ENCODE measurements around the gene ABCE1.

ABCE1 gene

DNA sequence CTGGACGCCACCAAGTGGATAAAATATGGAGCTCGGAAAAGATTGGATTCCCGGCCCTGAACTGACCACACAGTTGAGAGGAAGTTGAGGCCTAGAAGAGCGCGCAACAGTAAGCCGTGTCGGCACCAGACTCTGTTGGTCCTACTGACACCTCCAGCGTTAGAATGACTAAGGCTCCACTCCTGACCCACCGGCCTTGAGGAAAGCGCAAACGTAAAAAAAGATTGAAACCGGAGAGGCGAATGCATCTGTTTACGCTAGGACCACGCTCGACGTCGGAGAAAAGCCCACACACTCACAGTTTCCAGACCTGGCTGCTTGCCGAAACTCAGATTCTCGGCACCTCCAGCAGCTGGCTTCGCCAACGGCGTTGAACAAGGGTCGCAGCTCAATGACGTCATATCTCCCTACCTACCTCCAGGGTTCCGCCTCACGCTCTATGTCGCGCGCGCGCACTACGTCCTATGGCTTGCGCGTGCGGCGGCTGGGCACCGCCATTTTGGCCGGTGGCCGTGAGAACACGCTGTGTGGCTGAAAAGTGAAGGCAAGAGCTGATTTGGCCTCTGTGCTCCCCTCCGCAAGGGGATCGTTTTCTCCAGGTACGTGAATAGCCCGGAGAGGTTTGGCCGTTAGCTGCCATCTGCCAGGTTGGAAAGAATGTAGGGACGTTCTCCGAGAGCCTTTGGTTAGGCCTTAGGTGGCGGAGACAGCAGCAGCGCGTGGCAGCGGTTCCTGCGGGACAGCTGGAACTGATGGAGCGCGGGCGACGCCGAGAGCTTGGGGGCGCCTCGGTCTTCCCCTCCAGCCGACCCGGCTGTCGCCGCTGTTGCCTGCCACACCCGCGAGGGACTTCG is at the start of gene ABCE1, which contains the start of gene ANAPC10:
TSS of gene ABCE1 (plus strand) at position 491 of the 854 bp plus-strand sequence. CDS start 6,102 bp downstream, outside the sequence.
TSS of gene ANAPC10 (minus strand) at position 376 of the 854 bp plus-strand sequence. CDS start 2,097 bp downstream, outside the sequence.
- DNase-seq = peak; percentile 97

DNA sequence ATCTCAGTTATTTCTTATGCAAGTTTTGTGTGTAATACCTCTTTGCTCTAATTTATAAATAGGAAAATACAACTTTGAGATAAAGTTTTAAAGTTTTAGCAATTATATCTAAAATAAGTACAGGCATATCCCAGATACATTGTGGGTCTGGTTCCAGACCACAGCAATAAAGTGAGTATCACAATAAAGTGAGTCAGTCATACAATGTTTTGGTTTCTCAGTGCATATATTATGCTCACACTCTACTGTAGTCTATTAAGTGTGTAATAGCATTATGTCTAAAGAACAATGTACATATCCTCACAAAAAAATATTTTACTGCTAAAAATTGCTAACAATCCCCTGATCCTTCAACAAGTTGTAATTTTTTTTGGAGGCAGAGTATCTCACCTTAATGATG is 49.3 kb upstream of the ABCE1 start:
- no peak for DNase-seq

DNA sequence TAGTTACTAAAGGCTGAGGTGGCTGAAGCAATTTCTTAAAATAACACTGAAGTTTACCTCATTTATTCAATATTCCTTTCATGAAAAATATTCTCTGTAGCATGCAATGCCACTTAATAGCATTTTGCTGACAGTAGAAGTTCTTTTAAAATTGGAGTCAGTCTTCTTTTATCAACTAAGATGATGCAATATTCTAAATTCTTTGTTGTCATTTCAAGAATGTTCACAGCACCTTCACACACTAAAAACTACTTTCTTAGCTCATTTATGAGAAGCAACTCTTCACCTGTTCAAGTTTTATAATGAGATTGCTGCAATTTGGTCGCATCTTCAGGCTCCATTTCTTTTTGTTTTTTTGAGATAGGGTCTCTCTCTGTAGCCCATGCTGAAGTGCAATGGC is 48.9 kb upstream of the ABCE1 start:
- DNase-seq = no peak

DNA sequence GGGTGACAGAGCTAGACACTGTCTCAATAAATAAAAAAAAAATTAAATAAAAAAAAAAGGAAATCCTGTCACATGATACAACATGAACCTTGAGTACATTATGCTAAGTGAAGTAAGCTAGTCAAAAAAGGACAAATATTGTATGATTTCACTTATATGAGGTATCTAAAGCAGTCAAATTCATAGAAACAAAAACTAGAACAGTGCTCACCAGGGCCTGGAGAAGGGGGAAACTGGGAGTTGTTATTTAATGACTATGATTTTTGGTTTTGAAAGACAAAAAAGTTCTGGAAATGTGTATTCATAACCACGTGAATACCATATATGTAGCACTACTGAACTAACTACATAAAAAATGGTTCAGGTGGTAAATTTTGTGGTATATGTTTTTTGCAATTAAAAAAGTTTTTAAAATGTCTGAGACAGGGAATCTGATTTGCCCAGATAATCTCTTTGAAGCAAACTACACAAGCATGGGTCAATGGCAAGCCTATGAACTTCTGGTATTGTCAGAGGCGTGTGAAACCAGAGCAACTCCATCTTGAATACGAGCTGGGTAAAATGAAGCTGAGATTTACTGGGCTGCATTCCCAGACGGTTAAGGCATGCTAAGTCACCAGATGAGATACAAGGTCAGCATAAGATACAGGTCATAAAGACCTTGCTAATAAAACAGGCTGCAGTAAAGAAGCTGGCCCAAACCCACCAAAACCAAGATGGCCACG is 42.4 kb upstream of the ABCE1 start:
- no peak for DNase-seq

DNA sequence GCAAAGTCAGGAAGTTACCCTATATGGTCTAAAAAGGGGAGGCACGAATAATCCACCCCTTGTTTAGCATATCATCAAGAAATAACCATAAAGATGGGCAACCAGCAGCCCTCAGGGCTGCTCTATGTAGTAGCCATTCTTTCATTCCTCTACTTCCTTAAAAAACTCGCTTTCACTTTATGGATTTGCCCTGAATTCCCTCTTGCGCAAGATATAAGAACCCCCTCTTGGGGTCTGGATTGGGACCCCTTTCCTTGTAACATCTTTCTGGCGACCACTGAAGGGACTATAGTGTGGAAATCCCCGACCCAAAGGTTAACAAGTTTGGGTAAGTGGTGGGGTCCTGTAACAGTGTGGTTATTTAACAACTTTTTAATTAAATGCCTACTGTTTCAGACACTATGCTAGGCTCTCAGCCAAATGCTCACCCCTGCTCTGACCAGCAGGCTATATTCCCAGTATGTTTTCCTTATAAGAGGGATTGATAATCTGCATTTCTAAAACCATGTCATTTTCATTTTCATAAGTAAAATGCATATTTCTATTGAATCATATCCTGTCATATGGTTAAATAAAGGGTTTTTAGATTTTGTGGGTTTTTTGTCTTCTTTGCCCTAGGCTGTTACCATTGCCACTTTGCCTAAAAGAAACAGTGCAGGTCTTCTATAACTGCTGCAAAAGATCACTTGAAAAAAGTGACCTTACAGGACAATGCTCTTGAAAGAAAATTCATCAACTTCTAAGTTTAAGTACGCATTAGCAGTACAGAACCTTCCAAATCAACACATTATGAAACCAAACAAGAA is 41.6 kb upstream of the ABCE1 start:
- no peak for DNase-seq

DNA sequence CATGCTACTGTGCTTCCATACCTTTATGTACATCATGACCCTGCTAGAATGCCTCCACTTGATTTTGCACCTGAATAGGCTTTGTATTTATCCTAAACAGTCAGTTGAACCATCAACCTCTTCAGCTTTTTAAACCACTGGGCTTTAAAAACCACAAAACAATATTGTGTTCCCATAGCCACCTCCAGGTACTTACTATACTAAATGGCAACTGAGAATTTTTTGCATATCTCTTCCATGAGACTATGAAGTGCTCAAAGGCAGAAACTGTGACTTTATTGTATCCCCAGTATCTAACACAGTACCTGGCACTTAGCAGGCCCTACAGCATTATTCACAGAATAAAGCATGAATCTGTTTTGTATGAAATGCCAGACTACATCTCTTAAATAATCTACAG is 39.9 kb upstream of the ABCE1 start:
- DNase-seq = no peak

DNA sequence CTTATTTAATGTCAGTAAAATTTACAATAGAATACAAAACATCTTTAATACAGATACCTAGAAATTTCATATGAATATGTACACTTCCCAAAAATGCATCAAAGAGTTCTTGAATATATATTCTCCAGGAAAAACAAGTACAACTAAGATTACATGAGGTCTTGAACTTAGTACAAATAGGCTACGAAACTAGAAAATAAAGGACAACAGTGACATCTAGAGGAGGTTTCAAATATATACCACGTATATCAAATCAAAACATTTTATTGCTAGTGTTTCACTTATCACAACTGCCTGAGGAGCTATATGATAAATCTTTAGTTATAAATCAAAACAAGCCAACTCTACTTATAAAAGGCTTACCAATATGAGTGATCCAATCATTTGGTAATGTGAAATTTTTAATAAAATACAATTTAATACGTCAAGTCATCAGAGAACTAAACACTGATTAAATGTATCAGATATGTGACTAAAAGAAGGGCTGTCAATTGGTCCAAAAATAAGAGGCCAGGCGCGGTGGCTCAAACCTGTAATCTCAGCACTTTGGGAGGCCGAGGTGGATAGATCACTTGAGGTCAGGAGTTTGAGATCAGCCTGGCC is 36.7 kb upstream of the ABCE1 start:
- DNase-seq = no peak

DNA sequence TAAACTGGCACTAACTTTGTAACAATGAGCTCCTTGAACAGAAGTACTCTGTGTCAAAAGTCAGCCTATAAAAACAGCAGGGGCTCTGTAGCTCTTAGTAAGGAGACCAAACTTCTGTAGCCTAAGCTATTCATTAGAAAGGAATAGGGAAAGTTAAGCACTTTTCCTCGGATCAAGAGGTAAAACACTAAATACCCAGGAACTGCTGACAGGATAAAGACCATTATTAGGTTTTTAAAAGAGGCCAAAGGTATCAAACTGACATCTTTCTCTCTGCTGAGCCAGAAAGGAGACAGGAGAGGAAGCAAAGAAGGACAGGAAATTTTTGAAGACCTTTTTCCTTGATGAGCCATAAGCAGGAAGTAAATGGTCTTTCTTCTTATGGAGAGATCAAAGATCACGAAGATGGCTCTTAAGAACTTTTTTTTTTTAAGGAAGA is 32.0 kb upstream of the ABCE1 start:
- DNase-seq = no peak

DNA sequence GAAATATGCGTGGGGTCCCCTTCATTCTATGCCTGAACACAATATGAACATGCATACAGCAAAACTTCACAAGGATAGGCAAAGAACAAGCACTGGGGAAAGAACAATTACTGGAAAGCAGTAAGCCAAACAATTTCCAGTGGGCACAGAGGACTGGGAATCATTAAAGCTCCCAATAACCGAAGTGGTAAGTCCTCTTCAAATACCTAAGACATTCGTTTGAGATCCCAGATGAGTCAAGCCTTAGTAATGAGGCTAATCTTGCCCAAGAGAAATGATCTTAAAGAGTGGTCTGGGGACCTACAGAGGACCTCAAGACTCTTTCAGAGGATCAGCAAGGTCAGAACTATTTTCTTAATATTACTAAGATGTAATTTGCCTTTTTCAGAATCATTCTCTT is 28.8 kb upstream of the ABCE1 start:
- no peak for DNase-seq

DNA sequence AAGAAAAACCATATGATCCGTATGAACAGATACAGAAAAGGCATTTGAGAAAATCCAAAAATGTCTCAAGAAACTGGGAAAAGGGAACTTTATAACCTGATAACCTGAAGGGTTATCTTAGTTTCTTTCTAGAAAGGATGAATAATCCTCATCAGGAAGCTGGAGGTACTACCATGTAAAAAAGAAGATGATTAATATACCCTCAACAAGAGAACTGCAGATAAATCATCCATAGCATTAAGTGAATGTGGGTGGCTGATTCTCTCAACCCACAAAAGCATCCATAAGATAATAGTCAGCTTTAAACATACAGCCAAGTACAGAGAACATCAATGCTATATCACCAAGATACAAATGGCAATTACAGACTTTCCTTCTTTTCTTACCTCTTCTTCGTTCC is 26.6 kb upstream of the ABCE1 start:
- no peak for DNase-seq

DNA sequence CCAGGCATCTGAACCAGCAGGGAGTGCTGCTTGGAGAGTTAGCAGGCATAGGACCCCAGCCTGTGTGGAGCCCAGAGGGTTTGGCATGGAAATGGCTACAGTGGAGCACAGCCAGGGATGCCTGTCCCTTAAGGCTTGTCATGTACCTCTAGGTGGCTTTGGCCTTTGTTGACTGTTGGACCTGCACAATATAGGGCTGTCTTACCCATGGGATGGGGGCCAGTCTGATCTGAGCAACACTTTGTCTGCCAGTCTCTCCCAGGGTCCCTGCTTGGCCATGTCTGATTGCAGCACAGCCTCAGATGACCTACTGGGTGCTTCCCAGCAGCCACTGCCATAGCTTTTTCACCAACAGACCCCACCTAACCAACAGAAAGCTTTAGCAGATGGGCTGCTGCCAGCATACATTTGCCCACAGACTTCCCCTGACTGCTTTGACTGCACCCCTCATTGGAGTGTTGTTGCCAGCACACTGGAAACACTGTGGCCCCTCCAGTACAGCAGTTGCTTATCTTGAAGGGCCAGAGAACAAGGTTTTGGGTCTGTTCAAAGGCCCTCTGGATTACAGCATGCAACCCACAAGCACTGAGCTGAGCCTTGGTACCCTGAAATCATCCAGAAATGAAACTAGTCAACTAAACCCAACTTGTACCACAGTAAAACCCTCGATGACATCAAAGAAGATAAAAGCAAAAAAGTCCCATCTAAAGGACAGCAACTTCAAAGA is 22.2 kb upstream of the ABCE1 start:
- DNase-seq = no peak

DNA sequence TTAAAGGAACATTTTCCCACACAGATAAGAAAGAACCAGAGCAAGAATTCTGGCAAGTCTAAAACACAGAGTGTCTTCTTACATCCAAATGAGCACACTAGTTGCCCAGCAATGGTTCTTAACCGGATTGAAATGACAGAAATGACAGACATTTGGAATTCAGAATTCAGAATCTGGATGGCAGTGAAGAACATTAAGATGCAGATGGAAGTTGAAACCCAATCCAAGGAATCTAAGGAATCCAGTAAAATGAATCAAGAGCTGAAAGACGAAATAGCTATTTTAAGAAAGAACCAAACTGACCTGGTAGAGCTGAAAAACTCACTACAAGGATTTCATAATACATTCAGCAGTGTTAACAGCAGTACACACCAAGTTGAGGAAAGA is 21.6 kb upstream of the ABCE1 start:
- no peak for DNase-seq

DNA sequence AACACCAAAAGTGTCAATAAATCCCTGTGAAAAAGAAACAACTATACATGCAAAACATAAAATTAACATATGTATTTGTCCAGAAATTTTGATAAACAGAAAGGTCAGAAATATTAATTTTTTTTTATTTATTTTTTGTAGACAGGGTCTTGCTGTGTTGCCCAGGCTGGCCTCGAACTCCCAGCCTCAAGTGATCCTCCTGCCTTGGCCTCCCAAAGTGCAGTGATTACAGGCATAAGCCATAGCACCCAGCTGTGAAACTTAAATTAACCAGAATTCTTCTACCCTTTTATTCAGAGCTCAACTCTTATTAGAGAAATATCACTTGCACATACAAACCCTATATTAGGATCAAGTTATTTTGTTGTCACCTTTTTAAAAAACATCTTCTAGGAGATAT is 16.4 kb upstream of the ABCE1 start:
- no peak for DNase-seq

DNA sequence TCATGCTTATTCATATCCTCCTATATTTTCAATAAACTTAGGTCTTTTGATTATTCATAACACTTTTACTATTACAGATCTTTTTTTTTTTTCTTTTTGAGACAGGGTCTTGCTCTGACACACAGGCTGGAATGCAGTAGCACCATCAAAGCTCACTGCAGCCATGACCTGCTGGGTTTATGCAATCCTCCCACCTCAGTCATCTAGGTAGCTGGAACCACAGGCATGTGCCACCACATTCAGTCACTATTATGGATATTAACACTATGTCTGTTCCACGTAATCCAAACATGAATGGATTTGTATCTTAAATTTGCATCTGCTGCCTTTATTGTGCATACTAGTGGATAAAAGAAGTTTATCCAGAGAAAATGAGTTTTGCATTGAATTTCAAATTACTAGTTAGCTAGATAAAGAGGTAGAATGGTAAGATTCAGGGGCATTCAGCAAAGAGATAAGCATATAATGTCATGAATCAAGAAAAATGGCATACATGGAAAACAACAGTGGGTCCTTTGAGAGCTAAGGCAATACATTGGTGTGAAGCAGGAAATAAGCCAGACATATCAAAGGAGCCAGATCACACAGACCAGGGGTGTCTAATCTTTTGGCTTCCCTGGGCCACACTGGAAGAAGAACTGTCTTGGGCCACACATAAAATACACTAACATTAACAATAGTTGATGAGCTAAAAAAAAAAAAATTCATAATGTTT is 14.1 kb upstream of the ABCE1 start:
- no peak for DNase-seq

DNA sequence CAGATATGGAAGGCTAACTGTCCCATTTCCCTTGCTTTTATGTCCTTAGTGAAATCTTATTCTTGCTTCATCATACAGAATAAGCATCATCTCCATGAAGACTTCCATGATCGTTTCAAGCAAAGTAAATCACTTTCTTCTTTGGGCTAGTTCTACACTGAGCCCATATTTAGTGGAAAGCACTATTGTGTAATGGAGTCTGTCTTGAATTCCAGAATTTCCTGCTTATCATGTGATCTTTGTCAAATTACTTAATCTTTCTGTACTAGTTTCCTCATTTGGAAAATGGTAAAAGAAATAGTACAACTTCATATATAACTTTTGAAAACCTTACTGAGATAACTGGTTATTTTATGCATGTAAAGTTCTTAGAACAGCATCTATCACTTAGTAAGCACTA is 7.7 kb upstream of the ABCE1 start:
- DNase-seq = no peak

DNA sequence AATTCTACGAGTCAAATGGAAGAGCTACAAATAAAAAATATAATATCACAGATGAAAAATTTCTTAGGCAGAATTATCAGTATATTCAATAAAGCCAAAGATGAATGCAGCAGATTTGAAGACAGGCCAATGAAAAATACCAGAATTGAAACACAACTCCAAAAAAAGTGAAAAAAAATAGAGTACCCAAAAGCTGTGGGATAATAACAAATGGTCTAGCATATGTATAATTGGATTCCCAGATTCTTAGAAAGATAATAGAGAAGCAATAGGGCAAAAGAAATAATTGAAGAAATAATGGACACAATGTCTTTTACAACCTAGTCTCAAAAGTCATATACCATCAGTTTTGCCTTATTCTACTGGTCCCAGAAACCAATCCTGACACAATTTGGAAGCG is 4.5 kb upstream of the ABCE1 start:
- no peak for DNase-seq

DNA sequence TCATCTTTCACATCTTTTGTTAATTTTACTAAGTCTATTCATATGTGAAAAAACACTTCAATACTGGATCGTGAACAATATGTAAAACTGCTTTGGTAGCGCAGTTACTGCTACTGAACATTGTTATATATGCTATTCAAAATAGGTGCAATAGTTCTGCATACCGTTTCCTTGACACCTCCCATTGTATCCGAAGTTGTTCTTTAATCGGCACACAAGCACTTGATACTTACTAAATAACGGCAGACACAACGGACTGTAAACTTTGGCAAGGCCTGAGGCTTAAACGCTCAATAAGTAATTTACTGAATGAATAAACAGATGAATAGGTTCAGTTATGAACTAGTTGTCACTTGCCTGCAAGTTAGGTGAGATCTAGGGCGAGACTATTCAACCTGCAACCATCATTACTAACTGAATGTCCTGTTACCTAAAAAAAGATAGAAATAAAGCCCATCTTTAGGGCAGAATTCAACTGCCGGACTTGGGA is 735 bp upstream of the ABCE1 start:
- DNase-seq = no peak

DNA sequence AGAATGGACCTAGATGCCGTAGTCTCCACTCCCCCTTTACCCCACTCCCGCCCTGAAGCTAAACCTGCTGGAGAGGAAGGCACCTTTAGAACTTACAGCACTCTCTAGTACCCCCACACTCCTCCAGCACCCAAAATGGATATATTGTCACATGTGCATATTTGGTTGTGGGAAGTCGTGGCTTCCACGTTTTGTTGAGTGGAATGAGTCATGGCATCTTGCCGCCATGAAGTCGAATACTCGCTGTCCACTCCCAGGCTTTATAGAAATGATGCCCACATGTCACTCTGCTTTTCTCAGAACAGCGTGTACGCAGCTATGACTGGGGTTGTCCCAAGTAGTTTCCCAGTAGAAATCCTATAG is 545 bp downstream of the ABCE1 start:
- peak; percentile 41 for DNase-seq

DNA sequence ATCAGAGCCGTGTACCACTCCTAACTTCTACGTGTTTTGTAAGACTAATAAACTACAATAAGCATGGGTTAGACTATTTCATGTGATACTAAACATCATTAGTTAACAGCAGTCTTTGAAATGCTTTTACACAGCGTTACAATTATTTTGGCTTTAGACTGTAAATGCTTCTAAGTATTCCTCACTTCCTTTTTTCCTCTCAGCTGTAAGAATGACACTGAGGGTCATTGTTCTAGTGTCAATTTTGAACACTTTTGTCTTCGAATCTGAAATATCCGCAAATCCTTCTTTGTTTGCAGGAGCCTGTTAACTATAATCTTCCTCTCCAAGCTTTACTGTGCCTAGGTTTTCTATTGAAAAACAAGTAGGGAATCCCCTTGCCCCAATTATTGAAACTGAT is 1.5 kb downstream of the ABCE1 start:
- no peak for DNase-seq

DNA sequence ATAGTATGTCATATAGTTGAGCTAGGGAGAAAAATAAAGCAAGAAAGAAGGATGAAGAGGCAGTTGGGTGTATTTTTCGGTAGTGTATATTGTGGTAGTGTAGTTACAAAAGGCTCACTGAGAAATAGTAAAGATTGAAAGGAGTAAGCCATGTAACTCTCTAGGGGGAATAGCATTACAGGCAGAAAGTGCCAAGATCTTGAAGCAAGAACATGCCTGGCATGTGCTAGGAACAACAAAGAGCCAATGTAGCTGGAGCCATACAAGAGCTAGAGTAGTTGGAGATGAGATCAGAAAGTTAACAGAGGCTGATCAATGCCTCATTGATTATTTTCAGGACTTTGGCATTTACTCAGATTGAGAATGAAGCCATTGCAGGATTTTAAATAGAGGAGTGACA is 3.0 kb downstream of the ABCE1 start:
- no peak for DNase-seq

DNA sequence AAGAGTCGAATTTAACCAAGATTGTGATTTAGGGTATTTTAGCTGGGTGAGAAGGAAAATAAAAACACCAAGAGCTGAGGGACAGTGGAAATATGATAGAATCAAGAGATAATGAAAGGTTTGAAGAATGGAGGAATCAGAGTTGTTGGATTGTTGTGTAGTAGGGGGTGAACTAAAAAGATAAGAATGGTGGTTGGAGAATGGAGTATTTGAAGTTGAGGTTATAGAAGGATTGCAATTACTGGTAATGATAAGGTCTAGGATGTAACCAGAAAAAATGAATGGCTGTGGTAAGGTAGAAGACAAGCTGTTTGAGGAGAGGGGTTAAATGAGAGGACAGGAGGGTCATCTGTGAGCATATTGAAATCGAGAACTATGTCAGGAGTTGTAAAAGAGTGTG is 4.5 kb downstream of the ABCE1 start:
- DNase-seq = no peak
